PC-3 (cell line): Measurements from ENCODE around the gene SLC12A6. TPM values are rescaled to one million over a fixed set of nuclear protein-coding genes. Genes with fewer than 3 reads are reported as not detected.

ENCODE experiments used
- ATAC-seq: fragments of 200-7000 bp; cut with Tn5 transposase; 2 replicates; pipeline ENCODE4 v1.9.1; 2020; ENCODE audit warnings: mild to moderate bottlenecking, moderate library complexity
- BruUV-seq: library from RNA; stranded (reverse); fragments of 400-500 nt; replicated peaks from 2 replicates; lab custom pipeline; 2021; lab: Mats Ljungman, UMichigan
- CTCF ChIA-PET: fragments of 300-600 bp; sonication (Branson Sonifier 250); formaldehyde crosslinking; loops from one replicate; lab custom pipeline; 2022; ENCODE audit warnings: antibody characterized with exemption; lab: Charles Lee
- POLR2A ChIA-PET: fragments of 300-600 bp; sonication (Branson Sonifier 250); formaldehyde crosslinking; loops from one replicate; lab custom pipeline; 2022; ENCODE audit warnings: antibody characterized with exemption; ENCODE audit not compliant: unreplicated experiment; lab: Charles Lee
- DNase-seq: peaks from one replicate; pipeline ENCODE4 v3.0.0-alpha.2; 2015
- H2AFZ ChIP-seq: fragments of 300-600 bp; sonication (generic); 2 replicates; pipeline ENCODE4 v1.6.0; 2016; ENCODE audit warnings: antibody characterized with exemption, low read length
- H3F3A ChIP-seq: fragments of 300-600 bp; sonication (generic); one replicate; pipeline ENCODE4 v1.6.0; 2017; ENCODE audit warnings: antibody characterized with exemption, low read length, control low read depth, mild to moderate bottlenecking; ENCODE audit not compliant: unreplicated experiment
- H3K27ac ChIP-seq: fragments of 300-600 bp; sonication (generic); 2 replicates; pipeline ENCODE4 v1.5.1; 2016; ENCODE audit warnings: mild to moderate bottlenecking, low read length
- H3K27me3 ChIP-seq: fragments of 300-600 bp; sonication (generic); 2 replicates; pipeline ENCODE4 v1.6.1; 2016; ENCODE audit warnings: low read length, mixed read lengths
- H3K36me3 ChIP-seq: fragments of 300-600 bp; sonication (generic); 2 replicates; pipeline ENCODE4 v1.6.1; 2016; ENCODE audit warnings: low read depth, mixed run types, low read length, mixed read lengths
- H3K4me1 ChIP-seq: fragments of 300-600 bp; sonication (generic); 2 replicates; pipeline ENCODE4 v1.5.1; 2016; ENCODE audit warnings: low read length; ENCODE audit not compliant: insufficient read depth
- H3K4me2 ChIP-seq: fragments of 300-600 bp; sonication (generic); 2 replicates; pipeline ENCODE4 v1.6.0; 2016; ENCODE audit warnings: low read length
- H3K4me3 ChIP-seq: fragments of 300-600 bp; sonication (generic); 2 replicates; pipeline ENCODE4 v1.5.1; 2016; ENCODE audit warnings: mild to moderate bottlenecking, low read length, mixed read lengths
- H3K79me2 ChIP-seq: fragments of 300-600 bp; sonication (generic); 2 replicates; pipeline ENCODE4 v1.6.1; 2017; ENCODE audit warnings: low read length, mixed read lengths
- H3K9ac ChIP-seq: fragments of 300-600 bp; sonication (generic); 2 replicates; pipeline ENCODE4 v1.6.0; 2016; ENCODE audit warnings: mild to moderate bottlenecking, low read length
- H3K9me2 ChIP-seq: fragments of 300-600 bp; sonication (generic); replicated peaks from 2 replicates; pipeline ENCODE4 v1.6.1; 2016; ENCODE audit warnings: mixed run types, low read length, mixed read lengths
- H3K9me3 ChIP-seq: fragments of 300-600 bp; sonication (generic); 2 replicates; pipeline ENCODE4 v1.6.1; 2016; ENCODE audit warnings: low read length, mixed read lengths
- H4K20me1 ChIP-seq: fragments of 300-600 bp; sonication (generic); 2 replicates; pipeline ENCODE4 v1.6.1; 2016; ENCODE audit warnings: low read length, mixed read lengths
- CTCF ChIP-seq: fragments of 300-600 bp; sonication (generic); conservative IDR thresholded peaks from 2 replicates; pipeline ENCODE4 v1.5.1; 2017; ENCODE audit warnings: antibody characterized with exemption, low read depth, mild to moderate bottlenecking, low read length
- EZH2 ChIP-seq: fragments of 300-600 bp; sonication (generic); IDR thresholded peaks from one replicate; pipeline ENCODE4 v1.6.1; 2017; ENCODE audit warnings: antibody characterized with exemption, mild to moderate bottlenecking, low read length; ENCODE audit not compliant: unreplicated experiment
- EZH2phosphoT487 ChIP-seq: fragments of 300-600 bp; sonication (generic); IDR thresholded peaks from 2 replicates; pipeline ENCODE4 v1.6.1; 2018; ENCODE audit warnings: mild to moderate bottlenecking, antibody characterized with exemption, low read length, borderline replicate concordance
- intact Hi-C: fragments of 100-400 bp; cut with micrococcal nuclease; formaldehyde crosslinking; loops from 2 replicates; pipeline ENCODE4 v1.9.0; 2023
- total RNA-seq: library from RNA; depleted of rRNA; stranded (reverse); fragments of >200 nt; gene quantifications from 2 replicates; pipeline ENCODE4 v1.2.3, GENCODE V29; 2014

The SLC12A6 gene
- total RNA-seq, 1 experiment from 2014 or later = 22.9 TPM

GRCh38 chr15:34209421-34210282 lies 127.9 kb downstream of the SLC12A6 start, which contains the start of gene KATNBL1:
TSS of gene KATNBL1 (minus strand) at chr15:34210096. CDS start at chr15:34163676, 46,420 bp downstream.
- BruUV-seq = no TSS peak
- peaks cover 30% of the 10 kb centered on the region for H4K20me1 ChIP-seq
- H3K4me1 ChIP-seq = peaks cover 20% of the 10 kb centered on the region
- ChIA-PET POLR2A (interaction anchor here (0.6 to 0.8 kb wide), 10 partner anchors 9 to 142 kb away, joined by 3 to 24 read pairs (median 7); partner anchors contain the start of gene PGBD4), CTCF (interaction anchor here (0.5 to 2.1 kb wide), 7 partner anchors 87 to 157 kb away, joined by 3 to 17 read pairs (median 4); partner anchors contain the start of genes LPCAT4 and SLC12A6)
- peaks cover 49% of the 10 kb centered on the region for H3K79me2 ChIP-seq
- peak within 1 kb of the TSS; percentile 62 for H2AFZ ChIP-seq
- no peak for TF ChIP-seq EZH2
- TF ChIP-seq EZH2phosphoT487 = no peak
- peak; percentile 90 for TF ChIP-seq CTCF
- intact Hi-C loops = loop anchor here (1.0 to 2.0 kb wide), 3 partner anchors 63 to 147 kb away; no protein-coding TSS in a partner anchor
- DNase-seq = peak; percentile 99
- peaks cover 7% of the 10 kb centered on the region for H3K36me3 ChIP-seq
- ATAC-seq = peak; percentile 90
- peak within 1 kb of the TSS; percentile 96 for H3K9ac ChIP-seq
- peak within 1 kb of the TSS; percentile 87 for H3K4me2 ChIP-seq
- H3K27ac ChIP-seq = peak within 1 kb of the TSS; percentile 78
- no peaks in the 10 kb centered on the region for H3K27me3 ChIP-seq
- H3F3A ChIP-seq = no peaks in the 10 kb centered on the region
- H3K9me2 ChIP-seq = no peaks in the 10 kb centered on the region
- H3K9me3 ChIP-seq = no peaks in the 10 kb centered on the region
- peak within 1 kb of the TSS; percentile 92 for H3K4me3 ChIP-seq

GRCh38 chr15:34206011-34206410 lies 131.6 kb downstream of the SLC12A6 start:
- Histone ChIP-seq H3K9me2 (no peaks in the 10 kb centered on the region), H3K27ac (peak overlapping the region; percentile 16; the same call in 1 of the 2 replicates), H3F3A (no peaks in the 10 kb centered on the region), H3K9me3 (no peaks in the 10 kb centered on the region), H4K20me1 (peaks cover 37% of the 10 kb centered on the region), H3K4me3 (no peak overlapping the region), H2AFZ (no peak overlapping the region), H3K4me1 (peaks cover 20% of the 10 kb centered on the region), H3K27me3 (no peaks in the 10 kb centered on the region), H3K9ac (no peak overlapping the region), H3K36me3 (peaks cover 23% of the 10 kb centered on the region), H3K4me2 (peak overlapping the region; percentile 29; the same call in 1 of the 2 replicates), H3K79me2 (peaks cover 86% of the 10 kb centered on the region)
- ATAC-seq = peak; percentile 15; the same call in 1 of the 2 replicates
- ChIA-PET POLR2A (no interaction called here), CTCF (no interaction called here)
- peak; percentile 71 for DNase-seq
- TF ChIP-seq EZH2 = no peak
- TF ChIP-seq CTCF = no peak
- TF ChIP-seq EZH2phosphoT487 = no peak
- intact Hi-C loops = no loop called here
- no TSS peak for BruUV-seq
